ENCODE measurements around the gene TRIM71.
"Not testable (repeated sequence)": the region's sequence is repeated elsewhere in the genome, so short reads cannot be mapped to it uniquely, and the experiment has no call there.

The TRIM71 gene

GRCh38 chr3:32791833-32792232 lies 26.0 kb upstream of the TRIM71 start:
- no peaks in the 10 kb centered on the region for H3K36me3 ChIP-seq (ENCODE audit: insufficient read depth, low read length)
- H3K79me2 ChIP-seq (ENCODE audit: insufficient read depth, low read length), result no peaks in the 10 kb centered on the region
- H3K27me3 ChIP-seq (ENCODE audit: insufficient read depth, low read length, poor library complexity), result no peaks in the 10 kb centered on the region
- H3K27ac ChIP-seq (ENCODE audit: low read length), result no peak overlapping the region
- no peak overlapping the region for H3K9ac ChIP-seq (ENCODE audit: low read depth, low read length)
- no peak overlapping the region for H3K4me3 ChIP-seq (ENCODE audit: low read depth in 1 of 2, low read length in 2 of 2)
- no peaks in the 10 kb centered on the region for H3K9me3 ChIP-seq (ENCODE audit: insufficient read depth, low read length, severe bottlenecking)
- TF ChIP-seq EZH2 (IDR thresholded peaks at IDR 0.05; ENCODE audit: borderline replicate concordance, low read depth, low read length, severe bottlenecking) (no peak), CTCF (IDR thresholded peaks at IDR 0.05; ENCODE audit: borderline replicate concordance, extremely low read depth, low read length, poor library complexity, severe bottlenecking) (no peak)
- no peak overlapping the region for H3K4me2 ChIP-seq (ENCODE audit: insufficient read depth, low read length)
- ATAC-seq (ENCODE audit: insufficient read depth, low read depth), result no peak
- no peaks in the 10 kb centered on the region for H3K4me1 ChIP-seq (ENCODE audit: insufficient read depth, low read length)
- no peak for DNase-seq
- H4K20me1 ChIP-seq (ENCODE audit: insufficient read depth, low read length), result no peaks in the 10 kb centered on the region
- no peak overlapping the region for H2AFZ ChIP-seq (ENCODE audit: low read depth, low read length)

GRCh38 chr3:32794487-32795308 lies 23.1 kb upstream of the TRIM71 start:
- H3K27me3 ChIP-seq (ENCODE audit: insufficient read depth, low read length, poor library complexity), result no peaks in the 10 kb centered on the region
- no peaks in the 10 kb centered on the region for H4K20me1 ChIP-seq (ENCODE audit: insufficient read depth, low read length)
- no peaks in the 10 kb centered on the region for H3K79me2 ChIP-seq (ENCODE audit: insufficient read depth, low read length)
- H3K36me3 ChIP-seq (ENCODE audit: insufficient read depth, low read length), result no peaks in the 10 kb centered on the region
- no peak overlapping the region for H2AFZ ChIP-seq (ENCODE audit: low read depth, low read length)
- H3K9me3 ChIP-seq (ENCODE audit: insufficient read depth, low read length, severe bottlenecking), result no peaks in the 10 kb centered on the region
- TF ChIP-seq EZH2 (IDR thresholded peaks at IDR 0.05; ENCODE audit: borderline replicate concordance, low read depth, low read length, severe bottlenecking), result no peak
- no peak for TF ChIP-seq CTCF (IDR thresholded peaks at IDR 0.05; ENCODE audit: borderline replicate concordance, extremely low read depth, low read length, poor library complexity, severe bottlenecking)
- no peak overlapping the region for H3K9ac ChIP-seq (ENCODE audit: low read depth, low read length)
- H3K4me2 ChIP-seq (ENCODE audit: insufficient read depth, low read length), result no peak overlapping the region
- DNase-seq, result no peak
- no peak overlapping the region for H3K4me3 ChIP-seq (ENCODE audit: low read depth in 1 of 2, low read length in 2 of 2)
- no peak for ATAC-seq (ENCODE audit: insufficient read depth, low read depth)
- H3K27ac ChIP-seq (ENCODE audit: low read length), result no peak overlapping the region
- H3K4me1 ChIP-seq (ENCODE audit: insufficient read depth, low read length), result no peaks in the 10 kb centered on the region

- H3K79me2 ChIP-seq (ENCODE audit: insufficient read depth, low read length); H2AFZ ChIP-seq (ENCODE audit: low read depth, low read length); H3K4me3 ChIP-seq (ENCODE audit: low read depth in 1 of 2, low read length in 2 of 2); H3K27me3 ChIP-seq (ENCODE audit: insufficient read depth, low read length, poor library complexity); DNase-seq; ATAC-seq (ENCODE audit: insufficient read depth, low read depth); H3K36me3 ChIP-seq (ENCODE audit: insufficient read depth, low read length); H3K4me1 ChIP-seq (ENCODE audit: insufficient read depth, low read length); H3K9ac ChIP-seq (ENCODE audit: low read depth, low read length); H3K9me3 ChIP-seq (ENCODE audit: insufficient read depth, low read length, severe bottlenecking); H3K4me2 ChIP-seq (ENCODE audit: insufficient read depth, low read length); H4K20me1 ChIP-seq (ENCODE audit: insufficient read depth, low read length); H3K27ac ChIP-seq (ENCODE audit: low read length): not testable (repeated sequence)
Measured at GRCh38 chr3:32796384-32796950, 21.3 kb upstream of the TRIM71 start.

GRCh38 chr3:32797776-32798175 lies 20.0 kb upstream of the TRIM71 start:
- DNase-seq (no peak), ATAC-seq (ENCODE audit: insufficient read depth, low read depth) (no peak)
- no peak overlapping the region for H2AFZ ChIP-seq (ENCODE audit: low read depth, low read length)
- H3K27me3 ChIP-seq (ENCODE audit: insufficient read depth, low read length, poor library complexity), result no peaks in the 10 kb centered on the region
- H4K20me1 ChIP-seq (ENCODE audit: insufficient read depth, low read length), result no peaks in the 10 kb centered on the region
- no peak overlapping the region for H3K9ac ChIP-seq (ENCODE audit: low read depth, low read length)
- no peaks in the 10 kb centered on the region for H3K79me2 ChIP-seq (ENCODE audit: insufficient read depth, low read length)
- TF ChIP-seq EZH2 (IDR thresholded peaks at IDR 0.05; ENCODE audit: borderline replicate concordance, low read depth, low read length, severe bottlenecking) (no peak), CTCF (IDR thresholded peaks at IDR 0.05; ENCODE audit: borderline replicate concordance, extremely low read depth, low read length, poor library complexity, severe bottlenecking) (no peak)
- no peak overlapping the region for H3K4me3 ChIP-seq (ENCODE audit: low read depth in 1 of 2, low read length in 2 of 2)
- H3K4me2 ChIP-seq (ENCODE audit: insufficient read depth, low read length), result no peak overlapping the region
- H3K9me3 ChIP-seq (ENCODE audit: insufficient read depth, low read length, severe bottlenecking), result no peaks in the 10 kb centered on the region
- H3K4me1 ChIP-seq (ENCODE audit: insufficient read depth, low read length), result no peaks in the 10 kb centered on the region
- no peaks in the 10 kb centered on the region for H3K36me3 ChIP-seq (ENCODE audit: insufficient read depth, low read length)
- H3K27ac ChIP-seq (ENCODE audit: low read length), result no peak overlapping the region

- not testable (repeated sequence) for H3K4me3 ChIP-seq (ENCODE audit: low read depth in 1 of 2, low read length in 2 of 2); ATAC-seq (ENCODE audit: insufficient read depth, low read depth); H3K36me3 ChIP-seq (ENCODE audit: insufficient read depth, low read length)
Measured at GRCh38 chr3:32801440-32801839, 16.4 kb upstream of the TRIM71 start.

More at GRCh38 chr3:32801440-32801839, 16.4 kb upstream of the TRIM71 start:
- not testable (repeated sequence) for H2AFZ ChIP-seq (ENCODE audit: low read depth, low read length); H3K27me3 ChIP-seq (ENCODE audit: insufficient read depth, low read length, poor library complexity); H3K9ac ChIP-seq (ENCODE audit: low read depth, low read length); H3K27ac ChIP-seq (ENCODE audit: low read length); H4K20me1 ChIP-seq (ENCODE audit: insufficient read depth, low read length); H3K4me1 ChIP-seq (ENCODE audit: insufficient read depth, low read length); H3K79me2 ChIP-seq (ENCODE audit: insufficient read depth, low read length); H3K4me2 ChIP-seq (ENCODE audit: insufficient read depth, low read length); DNase-seq; H3K9me3 ChIP-seq (ENCODE audit: insufficient read depth, low read length, severe bottlenecking)

Measured in DND-41 (cell line).